NCI-H2227 treated with DMSO at 0.1 percent for 48 hours (cell line): ENCODE results near the gene SPO11.

ENCODE experiments used
- DNase-seq: peaks from one replicate; lab custom pipeline; 2025; lab: John Stamatoyannopoulos, UW

The SPO11 gene, protein sequence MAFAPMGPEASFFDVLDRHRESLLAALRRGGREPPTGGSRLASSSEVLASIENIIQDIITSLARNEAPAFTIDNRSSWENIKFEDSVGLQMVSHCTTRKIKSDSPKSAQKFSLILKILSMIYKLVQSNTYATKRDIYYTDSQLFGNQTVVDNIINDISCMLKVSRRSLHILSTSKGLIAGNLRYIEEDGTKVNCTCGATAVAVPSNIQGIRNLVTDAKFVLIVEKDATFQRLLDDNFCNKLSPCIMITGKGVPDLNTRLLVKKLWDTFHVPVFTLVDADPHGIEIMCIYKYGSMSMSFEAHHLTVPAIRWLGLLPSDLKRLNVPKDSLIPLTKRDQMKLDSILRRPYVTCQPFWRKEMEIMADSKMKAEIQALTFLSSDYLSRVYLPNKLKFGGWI

DNA sequence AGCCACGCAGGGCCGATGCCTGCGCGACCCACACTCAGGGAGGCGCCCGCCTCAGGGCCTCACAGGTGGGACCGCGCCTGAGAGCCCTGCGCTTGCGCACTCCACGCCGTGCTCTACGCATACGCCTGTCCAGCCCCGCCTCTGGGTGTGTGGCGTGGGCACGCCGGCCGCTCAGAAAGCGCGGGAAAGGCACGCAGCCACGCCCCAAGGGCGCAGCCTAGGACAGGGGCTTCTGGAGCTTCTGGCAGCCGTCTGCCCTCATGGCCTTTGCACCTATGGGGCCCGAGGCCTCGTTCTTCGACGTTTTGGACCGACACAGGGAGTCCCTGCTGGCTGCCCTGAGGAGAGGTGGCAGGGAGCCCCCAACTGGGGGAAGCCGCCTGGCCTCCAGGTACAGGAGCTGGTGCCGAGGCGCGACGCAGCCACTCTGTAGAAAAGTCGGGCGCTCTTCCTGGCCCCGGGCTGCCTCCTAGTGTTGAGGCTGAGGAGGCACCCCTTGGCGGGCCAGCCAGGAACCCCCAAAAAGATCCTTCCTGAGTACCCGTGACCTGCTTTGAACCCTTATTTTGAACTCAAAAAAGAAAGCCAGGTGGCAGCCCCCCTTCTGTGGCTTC is at the start of gene SPO11:
Gene SPO11 (plus strand): TSS at position 196 of the 614 bp plus-strand sequence. CDS start 65 bp downstream, at position 261.
- no peak for DNase-seq

DNA sequence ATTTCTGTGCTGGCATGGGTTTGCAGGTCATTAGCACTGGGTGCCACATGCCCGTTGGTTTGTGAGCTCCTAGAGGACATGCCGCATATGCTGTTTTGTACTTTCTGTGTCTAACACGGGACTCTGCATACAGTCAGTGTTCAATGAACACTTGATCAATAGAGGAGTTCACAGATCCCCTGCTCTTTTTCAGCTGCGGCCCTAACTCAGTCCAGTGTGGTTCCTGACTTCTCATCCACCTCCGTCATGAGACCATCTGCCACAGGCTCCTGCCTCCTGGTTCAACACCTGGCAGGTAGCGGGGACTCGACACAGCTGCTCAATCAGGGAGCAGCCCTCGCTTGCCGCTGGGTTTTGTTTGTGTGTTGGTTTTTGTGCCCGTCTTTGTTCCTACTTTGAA is 49.4 kb upstream of the SPO11 start:
- DNase-seq: no peak

DNA sequence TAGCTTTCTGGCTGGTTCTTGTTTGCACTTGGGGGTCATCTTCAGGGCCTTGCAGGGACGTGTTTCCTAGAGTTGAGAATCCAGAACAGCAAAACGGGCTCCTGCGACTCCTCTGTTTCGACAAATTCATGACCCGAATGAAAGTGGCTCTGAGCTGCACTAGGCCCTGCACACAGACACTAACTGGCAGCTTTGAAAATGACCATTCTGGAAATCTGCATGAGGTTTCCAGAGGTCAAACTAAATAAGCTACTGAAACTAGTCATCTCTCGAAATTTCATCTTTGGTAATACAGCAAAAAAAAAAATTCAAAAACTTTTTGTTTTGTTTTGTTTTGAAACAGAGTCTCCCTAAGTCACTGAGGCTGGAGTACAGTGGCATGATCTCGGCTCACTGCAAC is 47.7 kb upstream of the SPO11 start:
- no peak for DNase-seq

DNA sequence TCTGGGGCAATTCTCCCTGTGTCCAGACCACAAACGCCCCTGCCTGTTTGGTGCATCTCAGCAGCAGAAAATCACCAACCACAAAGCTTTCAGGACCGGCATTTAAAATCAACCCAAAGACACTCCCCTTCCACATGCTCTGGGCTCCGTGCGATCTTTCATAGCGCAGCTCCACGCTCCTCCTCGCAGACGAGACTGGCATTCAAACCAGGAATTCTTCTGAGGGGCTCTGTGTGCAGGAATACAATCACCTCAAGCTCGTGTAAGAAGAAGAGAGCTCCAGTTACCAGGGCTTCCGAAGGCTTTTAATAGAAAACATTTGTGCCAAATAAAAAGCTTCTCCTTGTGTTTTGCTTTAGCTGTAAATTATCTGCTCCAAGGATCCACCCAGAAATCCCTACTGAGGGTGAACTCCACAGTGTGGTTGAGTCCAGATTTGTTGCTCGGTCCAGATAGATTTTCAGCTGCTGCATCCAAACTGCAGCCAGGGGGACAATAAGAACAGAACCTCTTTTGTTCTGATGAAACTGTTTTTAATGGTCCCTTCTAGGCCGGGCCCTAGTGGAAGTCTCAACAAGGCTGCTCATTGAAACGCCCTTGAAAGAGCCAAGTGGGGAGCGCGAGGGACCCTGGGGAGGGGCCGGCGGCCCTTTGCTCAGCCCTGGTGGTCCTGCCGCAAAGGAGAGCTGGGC is 46.8 kb upstream of the SPO11 start:
- DNase-seq: no peak

DNA sequence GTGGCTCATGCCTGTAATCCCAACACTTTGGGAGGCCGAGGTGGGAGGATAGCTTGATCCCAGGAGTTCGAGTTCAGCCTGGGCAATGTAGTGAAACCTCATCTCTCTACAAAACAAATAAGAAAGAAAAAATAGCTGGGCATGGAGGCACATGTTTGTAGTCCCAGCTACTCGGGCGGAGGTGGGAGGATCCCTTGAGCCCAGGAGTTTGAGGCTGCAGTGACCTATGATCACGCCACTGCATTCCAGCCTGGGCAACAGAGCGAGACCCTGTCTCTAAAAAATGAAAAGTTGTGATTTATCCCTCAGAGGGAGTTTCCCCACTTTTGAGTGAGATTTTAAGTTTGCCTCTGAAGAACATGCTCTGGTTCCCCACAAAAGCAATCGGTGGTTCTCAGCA is 45.7 kb upstream of the SPO11 start:
- no peak for DNase-seq

DNA sequence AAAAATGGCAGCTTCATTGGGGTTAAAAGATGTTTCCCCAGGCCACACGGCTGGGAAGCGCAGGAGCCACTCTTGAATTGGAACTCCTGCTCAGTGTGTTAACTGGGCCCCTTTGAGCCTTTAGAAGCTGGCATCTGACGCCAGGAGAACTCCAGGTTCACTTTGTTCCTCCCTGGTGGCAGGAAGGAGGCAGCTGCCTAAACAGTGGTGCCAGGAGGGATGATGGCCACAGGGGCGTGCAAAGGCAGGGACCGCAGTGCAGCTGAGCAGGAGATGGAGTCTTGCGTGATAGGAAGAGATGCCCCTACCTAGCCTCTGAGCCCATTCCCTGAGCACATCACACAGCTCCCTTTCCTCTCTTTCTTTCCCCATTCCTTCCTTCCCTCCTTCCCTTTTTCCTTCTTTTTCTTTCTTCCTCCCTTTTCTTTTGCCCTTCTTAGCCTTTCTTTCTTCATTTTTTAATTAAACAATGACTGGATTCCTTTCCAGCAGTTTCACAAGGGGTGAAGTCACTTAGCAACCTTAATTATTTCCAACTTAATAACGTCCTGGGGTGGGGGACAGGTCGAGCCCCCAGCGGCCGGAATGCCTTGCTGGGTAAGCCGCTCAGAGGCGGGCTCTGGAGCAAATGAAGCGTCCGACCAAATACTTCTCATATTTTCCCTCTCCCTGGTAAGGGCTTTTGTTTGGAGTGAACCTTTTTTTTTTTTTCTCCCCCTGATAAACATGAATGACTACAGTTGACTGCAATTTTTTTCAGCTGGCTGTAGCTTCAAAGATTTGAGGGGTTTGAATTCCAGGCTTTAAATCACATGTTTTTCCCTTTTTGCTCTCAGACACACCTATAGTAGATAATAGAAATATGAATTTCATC is 42.4 kb upstream of the SPO11 start:
- DNase-seq: no peak

DNA sequence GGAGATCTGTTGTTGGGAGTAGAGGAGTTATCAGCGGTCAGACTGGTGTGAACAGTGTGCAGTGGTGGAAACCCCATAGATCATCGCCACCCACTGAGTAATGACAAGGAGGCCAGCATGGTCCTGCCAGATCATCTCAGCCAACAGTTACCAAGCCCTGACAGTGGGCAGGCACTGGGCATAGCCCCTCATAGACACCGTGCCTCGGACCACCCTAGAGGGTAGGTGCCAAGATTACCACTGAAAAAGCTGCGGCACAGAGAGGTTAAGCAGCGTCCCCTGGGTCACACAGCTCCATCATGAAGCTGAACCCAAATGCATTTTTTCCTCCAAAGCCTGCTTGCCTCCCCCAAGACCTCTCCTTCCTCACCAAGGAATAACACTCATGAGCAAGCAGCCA is 41.7 kb upstream of the SPO11 start:
- no peak for DNase-seq

DNA sequence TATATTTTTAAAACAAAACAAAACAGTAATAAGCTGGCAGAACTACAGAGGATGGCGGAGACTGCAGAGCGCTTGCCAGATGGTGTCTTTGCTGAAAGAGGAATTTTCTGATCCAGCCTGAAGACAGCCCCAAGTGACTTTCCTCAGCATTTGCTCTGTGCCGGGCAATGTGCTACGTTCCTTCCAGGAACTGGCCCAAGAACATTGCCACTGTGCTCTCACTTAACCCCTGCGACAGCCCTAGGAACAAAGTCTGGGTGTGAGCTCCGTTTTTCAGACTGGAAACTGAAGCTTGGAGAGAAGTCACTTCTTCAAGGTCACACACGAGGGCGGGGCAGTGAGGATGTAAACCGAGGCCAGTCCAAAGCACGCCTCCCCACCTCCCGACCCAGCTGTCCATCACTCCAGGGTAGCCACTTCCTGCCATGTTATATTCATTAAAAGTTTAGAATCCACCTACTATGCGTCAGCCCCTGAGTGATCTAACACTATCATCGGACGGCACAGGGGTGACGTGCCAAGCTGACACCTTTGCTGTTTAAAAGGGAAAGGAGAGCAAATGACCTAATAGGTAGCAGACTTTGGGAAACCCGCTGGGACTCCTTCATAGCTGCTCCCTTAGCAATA is 40.8 kb upstream of the SPO11 start:
- DNase-seq: no peak

DNA sequence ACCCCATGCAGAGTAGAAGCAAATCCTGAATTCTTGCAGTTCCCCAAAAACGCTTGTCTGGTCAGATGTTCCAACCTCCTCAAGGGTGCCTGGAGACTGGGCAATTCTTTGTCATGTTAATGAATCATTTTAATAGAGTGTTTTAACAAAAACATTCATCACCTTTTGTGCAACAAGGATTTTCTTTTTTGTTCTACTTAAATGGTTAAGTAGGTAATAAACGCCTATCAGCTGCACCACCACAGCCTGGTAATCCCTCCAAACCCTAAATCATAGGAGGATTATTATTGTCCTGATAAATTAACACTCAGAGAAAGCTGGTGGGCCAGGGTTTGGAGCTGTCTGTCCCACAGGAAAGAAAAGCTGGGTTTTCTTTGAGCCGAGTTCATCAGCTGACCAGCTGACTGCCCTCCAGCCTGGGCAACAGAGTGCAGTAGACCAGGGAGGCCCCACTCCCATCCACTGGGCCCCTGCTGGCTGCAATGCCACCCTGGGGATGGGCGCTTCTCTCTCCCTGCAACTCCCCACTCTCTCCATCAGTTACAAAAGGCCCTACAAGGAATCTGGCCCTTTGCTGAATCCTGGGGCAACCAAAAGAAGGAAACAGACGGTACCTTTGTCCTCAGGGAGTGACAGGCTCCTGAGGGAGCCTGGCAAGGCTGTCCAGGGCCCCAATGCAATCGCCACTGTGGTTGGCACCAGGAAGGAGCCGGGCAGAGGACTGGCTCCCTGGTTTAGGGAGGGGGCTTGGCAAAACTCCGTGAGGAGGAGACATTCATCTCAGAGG is 40.0 kb upstream of the SPO11 start:
- DNase-seq: no peak

DNA sequence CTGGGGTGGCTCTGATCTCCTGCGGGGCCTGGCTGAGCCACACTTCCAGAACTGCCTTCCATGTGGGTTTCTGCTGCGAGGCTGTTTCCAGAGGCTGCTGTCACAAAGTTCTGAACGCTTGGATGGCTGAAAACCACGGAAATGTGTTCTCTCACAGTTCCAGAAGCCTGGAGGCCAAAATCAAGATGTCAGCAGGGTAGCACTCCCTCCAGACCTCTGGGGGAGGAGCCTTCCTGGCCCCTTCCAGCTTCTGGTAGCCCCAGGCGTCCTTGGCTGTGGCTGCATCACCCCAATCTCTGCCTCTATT is 39.5 kb upstream of the SPO11 start:
- no peak for DNase-seq

DNA sequence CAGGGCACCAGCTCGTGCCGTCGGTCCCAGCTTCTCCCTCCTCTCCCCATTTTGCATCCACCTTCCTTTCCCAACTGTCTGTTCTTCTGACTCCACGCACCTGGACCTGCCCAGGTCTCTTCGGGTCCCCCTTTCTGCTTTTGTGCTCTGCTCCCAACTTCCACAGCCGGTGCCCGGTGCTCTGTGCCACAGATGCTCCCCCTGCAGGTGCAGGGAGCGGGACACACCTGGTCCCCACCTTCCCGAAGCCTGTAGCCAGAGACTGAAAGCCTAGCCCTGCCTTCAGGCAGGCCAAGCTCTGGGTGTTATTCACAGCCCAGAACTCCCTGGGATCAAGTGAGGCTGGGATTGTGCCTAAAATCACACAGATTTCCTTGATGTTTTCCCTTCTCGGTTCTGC is 38.6 kb upstream of the SPO11 start:
- no peak for DNase-seq

DNA sequence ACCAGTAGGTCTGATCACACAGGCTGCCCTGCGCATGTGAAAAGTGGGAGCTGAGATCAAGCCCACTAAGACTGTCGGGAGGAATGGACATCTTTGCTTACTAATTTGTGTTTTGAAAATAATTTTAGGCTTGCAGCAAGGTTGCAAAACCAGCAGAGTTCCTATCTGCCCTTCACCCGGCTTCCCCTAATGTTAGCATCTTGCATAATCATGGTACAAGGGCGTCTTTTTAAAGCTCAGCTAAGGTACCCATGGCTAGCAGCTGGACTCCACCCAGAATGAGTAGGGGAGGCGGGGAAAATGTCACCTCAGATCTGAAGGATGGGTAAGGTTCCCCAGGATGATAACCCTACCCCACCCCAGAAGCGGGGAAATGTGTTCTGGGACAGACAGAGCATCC is 37.9 kb upstream of the SPO11 start:
- DNase-seq: no peak

DNA sequence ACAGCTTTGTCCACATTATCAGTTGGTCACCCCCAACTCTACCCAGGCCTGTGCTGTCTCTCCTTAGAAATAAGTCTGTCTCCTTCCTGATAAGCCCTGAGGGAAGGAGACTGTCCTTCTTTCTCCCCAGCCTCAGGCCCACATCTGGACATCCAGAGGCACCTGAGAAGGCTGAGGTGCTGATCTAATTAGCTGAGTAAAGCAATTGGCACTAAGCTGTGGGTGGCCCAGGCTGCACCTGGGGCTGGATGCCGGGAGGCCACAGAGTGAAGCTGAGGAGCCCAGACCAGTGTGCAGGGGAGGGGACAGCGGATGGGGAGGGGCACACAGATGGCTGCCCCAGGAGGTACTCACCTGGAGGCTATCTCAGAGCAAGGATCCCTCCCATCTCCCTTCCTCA is 37.0 kb upstream of the SPO11 start:
- DNase-seq: no peak

DNA sequence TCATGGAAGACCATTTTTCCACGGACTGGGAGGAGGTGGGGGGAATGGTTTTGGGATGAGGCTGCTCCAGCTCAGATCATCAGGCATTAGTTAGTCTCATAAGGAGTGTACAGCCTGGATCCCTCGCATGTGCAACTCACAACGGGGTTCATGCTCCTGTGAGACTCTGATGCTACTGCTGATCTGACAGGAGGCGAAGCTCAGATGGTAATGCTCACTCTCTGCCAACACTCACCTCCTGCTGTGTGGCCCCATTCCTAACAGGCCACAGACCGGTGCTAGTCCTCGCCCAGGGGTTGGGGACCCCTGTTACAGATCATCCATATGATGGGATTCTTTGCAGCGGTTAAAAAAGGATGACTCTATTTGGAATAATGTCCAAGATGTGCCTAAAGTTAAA is 35.6 kb upstream of the SPO11 start:
- DNase-seq: no peak

DNA sequence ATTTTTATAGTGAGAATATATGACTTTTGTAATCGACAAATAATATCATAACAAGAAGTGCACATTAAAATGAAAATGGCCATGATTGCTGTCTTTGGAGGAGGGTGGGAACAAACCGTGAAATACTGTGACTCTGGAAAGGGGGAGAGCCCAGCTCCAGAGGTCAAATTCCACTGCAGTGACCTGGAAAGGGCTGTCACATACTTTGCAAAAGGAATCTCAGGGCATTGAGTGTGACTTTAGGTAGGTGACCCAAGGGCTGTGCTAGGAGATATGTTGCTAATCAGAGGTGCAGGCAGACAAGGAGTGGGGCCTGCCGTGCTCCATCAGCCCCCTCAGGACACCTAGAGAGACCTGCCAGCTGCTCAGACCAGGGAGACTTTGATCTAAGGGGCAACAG is 35.1 kb upstream of the SPO11 start:
- DNase-seq: no peak

DNA sequence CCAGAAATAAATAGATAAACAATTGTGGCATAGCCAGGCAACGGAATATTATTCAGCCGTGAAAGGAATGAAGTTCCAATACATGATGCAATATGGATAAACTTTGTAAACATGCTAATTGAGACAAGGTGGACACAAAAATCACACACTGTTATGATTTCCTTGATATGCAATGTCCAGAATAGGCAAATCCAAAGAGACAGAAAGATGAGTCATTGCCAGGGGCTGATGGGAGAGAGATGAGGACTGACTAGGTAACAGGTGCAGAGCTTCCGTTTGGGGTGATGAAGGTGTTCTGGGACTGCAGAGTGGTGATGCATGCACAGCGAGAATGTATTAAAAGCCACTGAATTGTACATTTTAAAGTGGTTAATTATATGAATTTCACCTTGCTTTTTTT is 31.1 kb upstream of the SPO11 start:
- no peak for DNase-seq

DNA sequence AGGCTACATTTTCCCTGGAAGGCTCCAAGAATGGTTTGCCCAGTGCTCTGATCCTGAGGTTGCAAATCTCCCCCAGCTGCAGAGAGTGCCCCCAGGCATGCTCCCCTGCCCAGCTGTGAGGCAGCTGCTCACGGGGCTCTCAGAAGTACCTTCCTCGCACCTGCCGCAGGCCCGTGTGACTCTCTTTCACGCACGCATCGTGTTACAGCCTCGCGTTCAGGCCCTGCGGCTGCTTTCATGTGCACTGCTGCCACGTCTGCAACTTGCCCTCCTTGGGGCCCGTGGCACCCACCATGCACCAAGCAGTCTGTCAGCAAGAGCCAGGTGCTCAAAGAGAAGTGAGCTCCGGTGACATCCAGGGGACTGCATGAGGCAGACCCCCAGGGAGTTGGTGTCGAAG is 28.6 kb upstream of the SPO11 start:
- no peak for DNase-seq

DNA sequence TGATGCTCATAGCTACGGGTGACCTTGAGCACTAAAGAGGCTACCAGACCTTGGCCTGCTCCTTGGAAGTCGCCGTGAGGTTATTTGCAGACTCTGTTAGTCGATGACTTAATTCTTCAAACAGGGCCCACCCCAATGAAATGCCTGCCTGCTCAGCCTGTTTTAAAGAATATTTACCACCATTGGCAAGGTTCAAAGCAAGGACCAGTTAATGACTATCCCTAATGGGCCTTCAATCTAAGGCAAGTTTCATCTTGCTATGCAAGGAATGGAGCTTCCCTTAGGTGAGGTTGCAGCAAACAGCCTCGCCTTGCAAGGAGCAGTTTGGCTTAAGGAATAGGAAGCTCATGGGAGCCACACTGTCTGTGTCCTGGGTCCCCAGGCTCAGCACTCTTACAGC is 22.9 kb upstream of the SPO11 start:
- DNase-seq: no peak

DNA sequence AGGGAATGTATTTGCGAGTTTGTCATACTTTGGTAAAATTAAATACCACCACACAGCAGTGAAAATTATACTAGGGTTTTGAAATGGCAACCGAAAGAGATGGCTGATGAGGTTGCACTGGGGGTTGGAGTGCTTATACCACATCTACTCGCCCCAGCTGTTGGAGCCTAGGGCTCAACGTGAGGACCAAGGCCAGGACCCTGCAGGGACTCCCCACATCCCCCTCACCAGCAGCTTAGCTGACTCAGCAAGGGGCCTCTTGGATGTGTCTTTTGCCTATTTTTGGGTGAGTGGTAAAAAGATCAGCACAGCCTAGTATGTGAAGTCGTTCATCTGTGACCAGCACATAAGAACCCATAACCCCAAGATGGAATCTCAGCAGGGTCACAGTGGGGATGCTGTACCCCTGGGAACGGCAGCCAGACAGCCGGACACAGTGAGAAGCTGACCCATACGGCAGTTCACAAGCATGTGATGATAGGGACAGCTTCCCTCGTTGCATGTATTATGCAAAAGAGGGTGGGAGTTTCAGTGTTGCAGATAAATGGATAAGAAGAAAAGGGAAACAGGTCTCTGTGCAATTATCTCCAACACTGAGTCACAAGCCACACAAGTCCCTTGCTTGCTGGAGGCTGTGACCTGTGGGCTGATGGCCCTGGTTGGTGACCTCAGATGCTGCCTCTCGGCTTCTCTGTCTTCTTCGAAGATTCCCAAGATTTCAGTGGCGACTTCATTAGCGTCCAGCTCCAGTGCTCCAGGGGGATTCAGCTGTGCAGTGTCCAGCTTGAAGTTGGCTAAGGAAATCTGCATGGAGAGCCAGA is 20.9 kb upstream of the SPO11 start:
- DNase-seq: no peak

DNA sequence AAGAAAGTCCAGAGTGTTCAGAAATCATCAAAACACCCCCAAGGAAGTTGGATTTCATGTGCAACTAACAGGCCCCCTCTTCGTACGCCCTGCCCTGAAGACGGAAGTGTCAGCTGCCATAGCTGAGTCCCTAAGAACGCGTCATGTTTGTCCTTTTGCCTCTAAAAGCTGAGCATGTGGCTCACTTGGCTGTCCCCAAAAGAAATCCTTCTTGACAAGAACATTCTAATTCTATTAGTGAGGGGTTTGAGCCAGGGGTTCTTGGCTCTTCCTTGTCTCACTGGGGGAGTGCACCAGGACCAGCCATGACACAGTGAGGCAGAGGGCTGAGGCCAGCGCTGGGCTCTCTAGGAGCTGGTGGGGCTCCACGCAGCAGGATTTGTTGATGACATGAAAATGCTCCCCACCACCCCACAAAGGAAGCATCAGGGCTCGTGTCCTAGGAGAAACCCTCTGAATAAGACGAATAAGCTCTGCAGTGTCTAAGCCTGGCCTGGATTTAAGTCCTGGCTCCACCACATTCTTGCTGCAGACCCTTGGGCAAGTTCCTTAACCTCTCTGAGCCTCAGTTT is 20.0 kb upstream of the SPO11 start:
- DNase-seq: no peak
